Mammary epithelial cell (primary cell): ENCODE data around the gene CFAP74.

Source experiments
- EZH2 ChIP-seq: IDR thresholded peaks from 2 replicates; pipeline ENCODE4 v1.6.1; 2012; ENCODE audit warnings: low read length, inconsistent platforms, borderline replicate concordance
- TF ChIP-seq, protein P1 (sequence below), 2 donors: IDR thresholded peaks in 1 of 2; conservative IDR thresholded peaks in 1 of 2; 2 replicates each; pipeline ENCODE4 v1.5.1; 2011 to 2012; ENCODE audit warnings: inconsistent platforms in 2 of 2, low read length in 2 of 2, mild to moderate bottlenecking in 2 of 2, control low read depth in 1 of 2, low read depth in 1 of 2; ENCODE audit not compliant: insufficient read depth in 1 of 2; ENCODE audit errors: extremely low read depth in 1 of 2

DNA sequence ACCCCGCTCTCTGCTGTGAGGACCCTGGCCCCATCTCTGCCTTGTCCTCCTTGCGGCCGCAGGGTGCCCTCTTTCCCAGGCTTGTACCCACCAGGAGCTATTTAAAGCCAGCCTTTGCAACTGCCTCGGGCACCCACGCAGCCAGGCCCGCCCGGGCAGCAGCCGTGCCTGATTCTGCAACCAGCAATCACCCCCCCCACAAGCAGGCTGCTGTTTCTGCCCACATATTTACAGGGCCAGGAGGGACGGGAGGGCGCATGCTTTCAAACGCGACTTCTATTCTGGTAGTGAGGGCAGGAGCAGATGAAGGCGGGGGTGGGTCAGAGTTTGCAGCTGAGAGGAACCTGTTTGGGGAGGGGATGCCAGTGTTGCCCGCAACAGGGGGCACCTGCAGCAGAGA is 29.2 kb upstream of the CFAP74 start:
- TF ChIP-seq, protein P1, sequence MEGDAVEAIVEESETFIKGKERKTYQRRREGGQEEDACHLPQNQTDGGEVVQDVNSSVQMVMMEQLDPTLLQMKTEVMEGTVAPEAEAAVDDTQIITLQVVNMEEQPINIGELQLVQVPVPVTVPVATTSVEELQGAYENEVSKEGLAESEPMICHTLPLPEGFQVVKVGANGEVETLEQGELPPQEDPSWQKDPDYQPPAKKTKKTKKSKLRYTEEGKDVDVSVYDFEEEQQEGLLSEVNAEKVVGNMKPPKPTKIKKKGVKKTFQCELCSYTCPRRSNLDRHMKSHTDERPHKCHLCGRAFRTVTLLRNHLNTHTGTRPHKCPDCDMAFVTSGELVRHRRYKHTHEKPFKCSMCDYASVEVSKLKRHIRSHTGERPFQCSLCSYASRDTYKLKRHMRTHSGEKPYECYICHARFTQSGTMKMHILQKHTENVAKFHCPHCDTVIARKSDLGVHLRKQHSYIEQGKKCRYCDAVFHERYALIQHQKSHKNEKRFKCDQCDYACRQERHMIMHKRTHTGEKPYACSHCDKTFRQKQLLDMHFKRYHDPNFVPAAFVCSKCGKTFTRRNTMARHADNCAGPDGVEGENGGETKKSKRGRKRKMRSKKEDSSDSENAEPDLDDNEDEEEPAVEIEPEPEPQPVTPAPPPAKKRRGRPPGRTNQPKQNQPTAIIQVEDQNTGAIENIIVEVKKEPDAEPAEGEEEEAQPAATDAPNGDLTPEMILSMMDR (conservative IDR thresholded peaks at IDR 0.05 in 1 of 2, IDR thresholded peaks at IDR 0.05 in 1 of 2; ENCODE audit: extremely low read depth in 1 of 2, insufficient read depth in 1 of 2, low read depth in 1 of 2, low read length in 2 of 2), result no peak
- no peak for TF ChIP-seq EZH2
